HepG2 (cell line): ENCODE data around the gene ZSWIM7. TPM values are rescaled to one million over a fixed set of nuclear protein-coding genes. Genes with fewer than 3 reads are reported as not detected.

Source experiments
- ELF4 ChIP-seq: sonication (generic); formaldehyde crosslinking; IDR thresholded peaks from 2 replicates; pipeline ENCODE4 v1.5.0; 2020; ENCODE audit warnings: missing genetic modification reagents, mild to moderate bottlenecking, moderate library complexity, borderline replicate concordance
- ETV6 ChIP-seq: sonication (generic); formaldehyde crosslinking; conservative IDR thresholded peaks from 2 replicates; pipeline ENCODE4 v1.4.0; 2020; ENCODE audit warnings: missing genetic modification reagents
- EZH2 ChIP-seq: conservative IDR thresholded peaks from 2 replicates; pipeline ENCODE4 v1.6.1; 2012; ENCODE audit warnings: mild to moderate bottlenecking, low read depth, low read length, moderate library complexity
- HDAC2 ChIP-seq: sonication (generic); formaldehyde crosslinking; IDR thresholded peaks from 2 replicates; pipeline ENCODE4 v1.4.0; 2020; ENCODE audit warnings: missing genetic modification reagents
- HMGA1 ChIP-seq: sonication (generic); formaldehyde crosslinking; conservative IDR thresholded peaks from 2 replicates; pipeline ENCODE4 v1.4.0; 2020; ENCODE audit warnings: missing genetic modification reagents
- HOXD1 ChIP-seq: sonication (generic); formaldehyde crosslinking; IDR thresholded peaks from 2 replicates; pipeline ENCODE4 v1.5.0; 2020; ENCODE audit warnings: missing genetic modification reagents
- KAT8 ChIP-seq: IDR thresholded peaks from 2 replicates; pipeline ENCODE4 v1.6.1; 2016; ENCODE audit warnings: missing genetic modification reagents, missing compliant biosample characterization
- MLX ChIP-seq: IDR thresholded peaks from 2 replicates; pipeline ENCODE4 v1.6.1; 2016
- MNT ChIP-seq: fragments of 450-650 bp; IDR thresholded peaks from 2 replicates; pipeline ENCODE4 v1.6.1; 2016
- POLR2A ChIP-seq, 2 experiments: IDR thresholded peaks; 2 replicates each; pipeline ENCODE4 v1.6.1; 2011; ENCODE audit warnings: low read depth in 2 of 2, low read length in 2 of 2, mild to moderate bottlenecking in 1 of 2, moderate library complexity in 1 of 2; ENCODE audit not compliant: insufficient read depth in 1 of 2
- SP4 ChIP-seq: sonication (generic); formaldehyde crosslinking; IDR thresholded peaks from 2 replicates; pipeline ENCODE4 v1.8.1; 2023; ENCODE audit warnings: mild to moderate bottlenecking, missing genetic modification reagents
- THAP11 ChIP-seq: IDR thresholded peaks from 2 replicates; pipeline ENCODE4 v1.6.1; 2016; ENCODE audit warnings: missing biosample characterization, missing genetic modification reagents
- ZBTB42 ChIP-seq: sonication (generic); formaldehyde crosslinking; IDR thresholded peaks from 2 replicates; pipeline ENCODE4 v1.5.0; 2020; ENCODE audit warnings: mild to moderate bottlenecking, missing genetic modification reagents
- ZNF224 ChIP-seq: sonication (generic); formaldehyde crosslinking; IDR thresholded peaks from 2 replicates; pipeline ENCODE4 v1.5.0; 2020; ENCODE audit warnings: mild to moderate bottlenecking, missing genetic modification reagents
- ZNF251 ChIP-seq: sonication (generic); formaldehyde crosslinking; IDR thresholded peaks from 2 replicates; pipeline ENCODE4 v1.9.0; 2021; ENCODE audit warnings: mild to moderate bottlenecking, missing genetic modification reagents
- ZNF256 ChIP-seq: sonication (generic); formaldehyde crosslinking; conservative IDR thresholded peaks from 2 replicates; pipeline ENCODE4 v1.4.0; 2020; ENCODE audit warnings: missing genetic modification reagents
- ZNF260 ChIP-seq: sonication (generic); formaldehyde crosslinking; IDR thresholded peaks from 2 replicates; pipeline ENCODE4 v1.4.0; 2020; ENCODE audit warnings: missing genetic modification reagents, low read depth, mild to moderate bottlenecking, borderline replicate concordance
- ZNF296 ChIP-seq: sonication (generic); formaldehyde crosslinking; conservative IDR thresholded peaks from 2 replicates; pipeline ENCODE4 v1.5.0; 2020; ENCODE audit warnings: mild to moderate bottlenecking, missing genetic modification reagents
- ZNF33A ChIP-seq: sonication (generic); formaldehyde crosslinking; IDR thresholded peaks from 2 replicates; pipeline ENCODE4 v1.5.1; 2020; ENCODE audit warnings: missing genetic modification reagents, mild to moderate bottlenecking, moderate library complexity, borderline replicate concordance
- ZNF75D ChIP-seq: sonication (generic); formaldehyde crosslinking; IDR thresholded peaks from 2 replicates; pipeline ENCODE4 v1.8.1; 2023; ENCODE audit warnings: missing genetic modification reagents, mild to moderate bottlenecking, borderline replicate concordance
- ZSCAN22 ChIP-seq: sonication (generic); formaldehyde crosslinking; IDR thresholded peaks from 2 replicates; pipeline ENCODE4 v1.4.0; 2020; ENCODE audit warnings: mild to moderate bottlenecking, missing genetic modification reagents
- ZSCAN31 ChIP-seq: sonication (generic); formaldehyde crosslinking; IDR thresholded peaks from 2 replicates; pipeline ENCODE4 v1.5.0; 2020; ENCODE audit warnings: low read depth, mild to moderate bottlenecking, missing genetic modification reagents
- polyA plus RNA-seq, 8 experiments: library from polyadenylated mRNA; depleted of rRNA in 3 of 8; stranded (reverse) in 7 of 8; unstranded in 1 of 8; fragments of >200 nt; fragmentation: Illumina TruSeq in 4 of 8; extraction: Trizol in 4 of 8; gene quantifications; 2 replicates each; pipeline versions ENCODE4 v1.2.1 to v1.2.3, GENCODE V29; 2011 to 2016; ENCODE audit warnings: low read depth in 4 of 8, missing spikeins in 1 of 8, mixed read lengths in 1 of 8; ENCODE audit not compliant: insufficient read depth in 1 of 8
- total RNA-seq, 5 experiments: library from RNA; depleted of rRNA; stranded (reverse); fragments of >200 nt; fragmentation: Illumina TruSeq; extraction: Trizol; gene quantifications; 2 replicates each; pipeline ENCODE4 v1.2.3, GENCODE V29; 2016; ENCODE audit warnings: low read depth in 1 of 5
- TF ChIP-seq, protein P1 (sequence below), 2 experiments: IDR thresholded peaks; 2 replicates each; pipeline ENCODE4 v1.6.1; 2011 to 2012; ENCODE audit warnings: low read length in 2 of 2, borderline replicate concordance in 1 of 2, low read depth in 1 of 2, mild to moderate bottlenecking in 1 of 2, moderate library complexity in 1 of 2
- TF ChIP-seq, protein P2 (sequence below): IDR thresholded peaks from 2 replicates; pipeline ENCODE4 v1.6.1; 2016; ENCODE audit warnings: low read depth

ZSWIM7 gene
- total and polyA plus RNA-seq, 2 of the 13 experiments (the other 11 are each of a cell fraction or from before 2014, with no cell fraction given): 13.1 to 28.1 TPM

GRCh38 chr17:15944759-15945526, 54.6 kb downstream of the ZSWIM7 start, which contains the start of gene ADORA2B (continued):
- TF ChIP-seq, protein P1, sequence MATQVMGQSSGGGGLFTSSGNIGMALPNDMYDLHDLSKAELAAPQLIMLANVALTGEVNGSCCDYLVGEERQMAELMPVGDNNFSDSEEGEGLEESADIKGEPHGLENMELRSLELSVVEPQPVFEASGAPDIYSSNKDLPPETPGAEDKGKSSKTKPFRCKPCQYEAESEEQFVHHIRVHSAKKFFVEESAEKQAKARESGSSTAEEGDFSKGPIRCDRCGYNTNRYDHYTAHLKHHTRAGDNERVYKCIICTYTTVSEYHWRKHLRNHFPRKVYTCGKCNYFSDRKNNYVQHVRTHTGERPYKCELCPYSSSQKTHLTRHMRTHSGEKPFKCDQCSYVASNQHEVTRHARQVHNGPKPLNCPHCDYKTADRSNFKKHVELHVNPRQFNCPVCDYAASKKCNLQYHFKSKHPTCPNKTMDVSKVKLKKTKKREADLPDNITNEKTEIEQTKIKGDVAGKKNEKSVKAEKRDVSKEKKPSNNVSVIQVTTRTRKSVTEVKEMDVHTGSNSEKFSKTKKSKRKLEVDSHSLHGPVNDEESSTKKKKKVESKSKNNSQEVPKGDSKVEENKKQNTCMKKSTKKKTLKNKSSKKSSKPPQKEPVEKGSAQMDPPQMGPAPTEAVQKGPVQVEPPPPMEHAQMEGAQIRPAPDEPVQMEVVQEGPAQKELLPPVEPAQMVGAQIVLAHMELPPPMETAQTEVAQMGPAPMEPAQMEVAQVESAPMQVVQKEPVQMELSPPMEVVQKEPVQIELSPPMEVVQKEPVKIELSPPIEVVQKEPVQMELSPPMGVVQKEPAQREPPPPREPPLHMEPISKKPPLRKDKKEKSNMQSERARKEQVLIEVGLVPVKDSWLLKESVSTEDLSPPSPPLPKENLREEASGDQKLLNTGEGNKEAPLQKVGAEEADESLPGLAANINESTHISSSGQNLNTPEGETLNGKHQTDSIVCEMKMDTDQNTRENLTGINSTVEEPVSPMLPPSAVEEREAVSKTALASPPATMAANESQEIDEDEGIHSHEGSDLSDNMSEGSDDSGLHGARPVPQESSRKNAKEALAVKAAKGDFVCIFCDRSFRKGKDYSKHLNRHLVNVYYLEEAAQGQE (IDR thresholded peaks at IDR 0.05; ENCODE audit: borderline replicate concordance in 1 of 2, low read depth in 1 of 2, low read length in 2 of 2): no peak
- no peak for TF ChIP-seq ZNF75D (CRISPR knock-in tag)
- no peak for TF ChIP-seq ZSCAN22 (CRISPR knock-in tag)
- peak; percentile 83; the same call in 1 of the 2 replicates for TF ChIP-seq ETV6 (CRISPR knock-in tag)
- no peak for TF ChIP-seq HOXD1 (CRISPR knock-in tag)
- TF ChIP-seq ZNF251 (CRISPR knock-in tag): no peak
- TF ChIP-seq ZNF260 (CRISPR knock-in tag): no peak
- no peak for TF ChIP-seq HMGA1
- no peak for TF ChIP-seq MLX
- TF ChIP-seq, protein P2, sequence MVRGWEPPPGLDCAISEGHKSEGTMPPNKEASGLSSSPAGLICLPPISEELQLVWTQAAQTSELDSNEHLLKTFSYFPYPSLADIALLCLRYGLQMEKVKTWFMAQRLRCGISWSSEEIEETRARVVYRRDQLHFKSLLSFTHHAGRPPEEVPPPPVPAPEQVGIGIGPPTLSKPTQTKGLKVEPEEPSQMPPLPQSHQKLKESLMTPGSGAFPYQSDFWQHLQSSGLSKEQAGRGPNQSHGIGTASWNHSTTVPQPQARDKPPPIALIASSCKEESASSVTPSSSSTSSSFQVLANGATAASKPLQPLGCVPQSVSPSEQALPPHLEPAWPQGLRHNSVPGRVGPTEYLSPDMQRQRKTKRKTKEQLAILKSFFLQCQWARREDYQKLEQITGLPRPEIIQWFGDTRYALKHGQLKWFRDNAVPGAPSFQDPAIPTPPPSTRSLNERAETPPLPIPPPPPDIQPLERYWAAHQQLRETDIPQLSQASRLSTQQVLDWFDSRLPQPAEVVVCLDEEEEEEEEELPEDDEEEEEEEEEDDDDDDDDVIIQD: no peak
- TF ChIP-seq HDAC2 (CRISPR knock-in tag): peak; percentile 63
- peak; percentile 79; the same call in 1 of the 2 replicates for TF ChIP-seq SP4 (CRISPR knock-in tag)
- peak; percentile 66; the same call in 1 of the 2 replicates for TF ChIP-seq ZNF296 (CRISPR knock-in tag)
- no peak for TF ChIP-seq ZNF33A (CRISPR knock-in tag)
- peak; percentile 51 for TF ChIP-seq THAP11 (CRISPR knock-in tag)
- no peak for TF ChIP-seq EZH2
- TF ChIP-seq MNT: no peak
- TF ChIP-seq ZSCAN31 (CRISPR knock-in tag): no peak; the same call in 1 of the 2 replicates
- 0 out of 2 replicates have a peak, but pooled peaks have one; percentile 7 for TF ChIP-seq ZNF256 (CRISPR knock-in tag)
- TF ChIP-seq ELF4 (CRISPR knock-in tag): no peak
- peak; percentile 59; the same call in 1 of the 2 replicates for TF ChIP-seq KAT8 (CRISPR knock-in tag)
- no peak for TF ChIP-seq ZNF224 (CRISPR knock-in tag)
- no peak for TF ChIP-seq ZBTB42 (CRISPR knock-in tag)
- peak; percentile 44 to 75 for TF ChIP-seq POLR2A (IDR thresholded peaks at IDR 0.05; ENCODE audit: insufficient read depth in 1 of 2, low read depth in 2 of 2, low read length in 2 of 2)
